Endothelial cell of umbilical vein (primary cell): ENCODE measurements around the gene CALHM1. TPM values are rescaled to one million over a fixed set of nuclear protein-coding genes. Genes with fewer than 3 reads are reported as not detected.

Source experiments
- BruUV-seq: library from RNA; stranded (reverse); fragments of 400-500 nt; replicated peaks from 2 replicates; lab custom pipeline; 2021; lab: Mats Ljungman, UMichigan
- CTCF ChIA-PET: fragments of 300-600, 350-600 bp; sonication (Branson Sonifier 250); formaldehyde crosslinking; loops from one replicate; lab custom pipeline; 2021; ENCODE audit warnings: antibody characterized with exemption, inconsistent platforms; lab: Charles Lee
- POLR2A ChIA-PET: fragments of 300-600, 350-600 bp; sonication (Branson Sonifier 250); formaldehyde crosslinking; loops from one replicate; lab custom pipeline; 2021; ENCODE audit warnings: antibody characterized with exemption, inconsistent platforms; lab: Charles Lee
- DNase-seq: peaks from one replicate; pipeline ENCODE4 v3.0.0-alpha.2; 2011; ENCODE audit warnings: low read depth, low spot score
- FAIRE-seq: peaks from 2 replicates; lab custom pipeline; 2011; peaks lifted over from hg19 to GRCh38; lab: Jason Lieb, UNC
- H2AFZ ChIP-seq: 2 replicates; pipeline ENCODE4 v1.6.0; 2012; ENCODE audit warnings: low read depth, low read length, control low read depth, inconsistent platforms
- H3K27ac ChIP-seq: 2 replicates; pipeline ENCODE4 v1.5.1; 2011; ENCODE audit warnings: low read depth, mild to moderate bottlenecking, control low read depth, low read length, moderate library complexity; ENCODE audit not compliant: insufficient read depth
- H3K27me3 ChIP-seq, 2 experiments: 2 replicates each; pipeline versions ENCODE4 v1.6.0 to v1.6.1; 2011; ENCODE audit warnings: low read length in 2 of 2, mixed read lengths in 1 of 2; ENCODE audit not compliant: control insufficient read depth in 2 of 2, insufficient read depth in 2 of 2
- H3K36me3 ChIP-seq, 2 experiments: 2 replicates in 1 of 2; 3 replicates in 1 of 2; pipeline ENCODE4 v1.5.1; 2011; ENCODE audit warnings: low read length in 2 of 2, mild to moderate bottlenecking in 1 of 2, moderate library complexity in 1 of 2; ENCODE audit not compliant: control insufficient read depth in 2 of 2, insufficient read depth in 2 of 2; ENCODE audit errors: extremely low read depth in 1 of 2
- H3K4me1 ChIP-seq: 3 replicates; pipeline ENCODE4 v1.5.1; 2011; ENCODE audit warnings: mild to moderate bottlenecking, low read length; ENCODE audit not compliant: control insufficient read depth, insufficient read depth; ENCODE audit errors: extremely low read depth
- H3K4me2 ChIP-seq: 2 replicates; pipeline ENCODE4 v1.6.1; 2011; ENCODE audit warnings: low read length, control low read depth, mixed read lengths; ENCODE audit not compliant: insufficient read depth
- H3K4me3 ChIP-seq, 3 experiments: fragments of 200-600 bp in 1 of 3; sonication (generic), shearing (Covaris generic) in 1 of 3; replicated peaks in 1 of 3; 2 replicates each; pipeline ENCODE4 v1.5.1; 2011 to 2016; ENCODE audit warnings: control low read depth in 3 of 3, low read length in 3 of 3, mild to moderate bottlenecking in 2 of 3, inconsistent platforms in 1 of 3, low read depth in 1 of 3, moderate library complexity in 1 of 3; ENCODE audit not compliant: insufficient read depth in 1 of 3
- H3K79me2 ChIP-seq: 2 replicates; pipeline ENCODE4 v1.6.0; 2012; ENCODE audit warnings: low read length, inconsistent platforms; ENCODE audit not compliant: control insufficient read depth, insufficient read depth
- H3K9ac ChIP-seq: replicated peaks from 2 replicates; pipeline ENCODE3; 2011; ENCODE audit warnings: low read length, control low read depth; ENCODE audit not compliant: insufficient read depth; ENCODE audit errors: extremely low read depth
- H3K9me1 ChIP-seq: replicated peaks from 3 replicates; pipeline ENCODE4 v1.6.0; 2011; ENCODE audit warnings: mild to moderate bottlenecking, low read length; ENCODE audit not compliant: control insufficient read depth, insufficient read depth; ENCODE audit errors: extremely low read depth
- H3K9me3 ChIP-seq: replicated peaks from 2 replicates; pipeline ENCODE4 v1.5.1; 2012; ENCODE audit warnings: low read length, inconsistent platforms; ENCODE audit not compliant: control insufficient read depth, insufficient read depth
- H4K20me1 ChIP-seq: replicated peaks from 2 replicates; pipeline ENCODE3; 2011; ENCODE audit warnings: mild to moderate bottlenecking, low read length; ENCODE audit not compliant: control insufficient read depth, insufficient read depth; ENCODE audit errors: extremely low read depth
- CTCF ChIP-seq, 2 donors: IDR thresholded peaks; 1 replicate in 1 of 2; 2 replicates in 1 of 2; pipeline ENCODE4 v1.5.1; 2011; ENCODE audit warnings: low read length in 2 of 2, mild to moderate bottlenecking in 2 of 2, moderate library complexity in 2 of 2, control low read depth in 1 of 2, inconsistent platforms in 1 of 2, low read depth in 1 of 2; ENCODE audit not compliant: insufficient read depth in 1 of 2; ENCODE audit errors: extremely low read depth in 1 of 2
- EZH2 ChIP-seq: IDR thresholded peaks from 2 replicates; pipeline ENCODE4 v1.6.1; 2012; ENCODE audit warnings: borderline replicate concordance, low read depth, mild to moderate bottlenecking, moderate library complexity, low read length, inconsistent platforms; ENCODE audit not compliant: severe bottlenecking
- FOS ChIP-seq: IDR thresholded peaks from 2 replicates; pipeline ENCODE4 v1.6.1; 2011; ENCODE audit warnings: mild to moderate bottlenecking, low read length, moderate library complexity, borderline replicate concordance; ENCODE audit not compliant: insufficient read depth
- GATA2 ChIP-seq: IDR thresholded peaks from 2 replicates; pipeline ENCODE4 v1.7.0; 2011; ENCODE audit warnings: low read depth, mild to moderate bottlenecking, moderate library complexity, mixed read lengths, low read length; ENCODE audit not compliant: insufficient read length, insufficient read depth
- JUN ChIP-seq: IDR thresholded peaks from 2 replicates; pipeline ENCODE4 v1.6.1; 2011; ENCODE audit warnings: borderline replicate concordance, low read depth; ENCODE audit not compliant: insufficient read length, insufficient read depth
- MAX ChIP-seq: IDR thresholded peaks from 2 replicates; pipeline ENCODE4 v1.6.1; 2011; ENCODE audit not compliant: insufficient read depth, insufficient read length
- MYC ChIP-seq: IDR thresholded peaks from one replicate; pipeline ENCODE4 v1.6.1; 2011; ENCODE audit warnings: mild to moderate bottlenecking, low read depth, low read length
- POLR2A ChIP-seq: IDR thresholded peaks from 2 replicates; pipeline ENCODE4 v1.6.1; 2012; ENCODE audit warnings: low read depth, mild to moderate bottlenecking, control low read depth, low read length
- POLR2AphosphoS5 ChIP-seq: IDR thresholded peaks from 2 replicates; pipeline ENCODE4 v1.6.1; 2012; ENCODE audit warnings: low read depth, mild to moderate bottlenecking, control low read depth, low read length, moderate library complexity; ENCODE audit not compliant: insufficient read depth
- dilution Hi-C: fragments of 300-500 bp; cut with MboI; formaldehyde crosslinking; loops from one replicate; pipeline ENCODE4 v1.15.0; 2019; ENCODE audit warnings: low sequenced_read_pairs; ENCODE audit not compliant: extremely low pct_ligation_motif_present
- intact Hi-C: fragments of 100-400 bp; cut with micrococcal nuclease; formaldehyde crosslinking; loops from one replicate; pipeline ENCODE4 v1.10.0; 2022
- polyA plus RNA-seq, 4 experiments: library from polyadenylated mRNA; depleted of rRNA in 3 of 4; stranded (reverse) in 3 of 4; unstranded in 1 of 4; fragments of >200 nt; gene quantifications; 2 replicates each; pipeline versions ENCODE4 v1.2.1 to v1.2.3, GENCODE V29; 2011 to 2012; ENCODE audit warnings: missing spikeins in 1 of 4
- total RNA-seq: library from RNA; stranded (reverse); gene quantifications from 2 replicates; pipeline ENCODE4 v1.2.3, GENCODE V29; 2021

The CALHM1 gene
- total and polyA plus RNA-seq, 2 donors (not counting 3 experiments of a cell fraction or from before 2014, with no cell fraction given): not detected

GRCh38 chr10:103441611-103442010 is 17.1 kb downstream of the CALHM1 start:
- H3K4me3 ChIP-seq: no peak overlapping the region
- intact Hi-C loops: no loop called here
- no peaks in the 10 kb centered on the region for H3K9me3 ChIP-seq
- no peaks in the 10 kb centered on the region for H3K79me2 ChIP-seq
- no peak overlapping the region for H3K27ac ChIP-seq
- H3K27me3 ChIP-seq: no peaks in the 10 kb centered on the region
- H3K4me1 ChIP-seq: peaks cover 24% of the 10 kb centered on the region
- H3K4me2 ChIP-seq: no peak overlapping the region
- H3K9ac ChIP-seq: no peak overlapping the region
- POLR2A ChIA-PET: no interaction called here
- peaks cover 29 to 61% of the 10 kb centered on the region in 2 experiments for H3K36me3 ChIP-seq
- H3K9me1 ChIP-seq: no peaks in the 10 kb centered on the region
- TF ChIP-seq CTCF (IDR thresholded peaks at IDR 0.05; ENCODE audit: extremely low read depth in 1 of 2, insufficient read depth in 1 of 2, low read depth in 1 of 2, low read length in 2 of 2) (no peak), POLR2AphosphoS5 (no peak), GATA2 (no peak), POLR2A (no peak), JUN (no peak)
- DNase-seq (no peak), FAIRE-seq (no peak)
- no TSS peak for BruUV-seq
- H2AFZ ChIP-seq: no peak overlapping the region
- dilution Hi-C loops: no loop called here
- no peaks in the 10 kb centered on the region for H4K20me1 ChIP-seq
- CTCF ChIA-PET: no interaction called here

- dilution Hi-C loops: no loop called here
- FAIRE-seq: no peak
Measured at GRCh38 chr10:103441206-103441605, 17.5 kb downstream of the CALHM1 start.

More at GRCh38 chr10:103441206-103441605, 17.5 kb downstream of the CALHM1 start:
- no TSS peak for BruUV-seq
- H3K4me3 ChIP-seq: no peak overlapping the region
- H3K9me1 ChIP-seq: no peaks in the 10 kb centered on the region
- no peak overlapping the region for H3K9ac ChIP-seq
- H3K36me3 ChIP-seq: peaks cover 31 to 64% of the 10 kb centered on the region in 2 experiments
- no peak for TF ChIP-seq POLR2A
- TF ChIP-seq POLR2AphosphoS5: no peak
- TF ChIP-seq JUN: no peak
- TF ChIP-seq FOS: no peak
- no peak for TF ChIP-seq EZH2
- TF ChIP-seq MYC: no peak
- no peak for TF ChIP-seq CTCF (IDR thresholded peaks at IDR 0.05; ENCODE audit: extremely low read depth in 1 of 2, insufficient read depth in 1 of 2, low read depth in 1 of 2, low read length in 2 of 2)
- no peak for TF ChIP-seq MAX
- no peak for TF ChIP-seq GATA2
- CTCF ChIA-PET: no interaction called here
- no peak overlapping the region for H3K27ac ChIP-seq
- peaks cover 20% of the 10 kb centered on the region for H3K4me1 ChIP-seq
- H3K9me3 ChIP-seq: no peaks in the 10 kb centered on the region
- no peaks in the 10 kb centered on the region for H4K20me1 ChIP-seq
- no peak overlapping the region for H2AFZ ChIP-seq
- intact Hi-C loops: no loop called here
- no peaks in the 10 kb centered on the region for H3K27me3 ChIP-seq
- no peaks in the 10 kb centered on the region for H3K79me2 ChIP-seq
- POLR2A ChIA-PET: no interaction called here
- DNase-seq: no peak
- no peak overlapping the region for H3K4me2 ChIP-seq
